SK-N-SH treated with all-trans-retinoic acid at 6 μM for 48 hours (cell line): Measurements from ENCODE around the gene LCN1.
A peak's percentile ranks its signal among the peaks of the same experiment; 100 is the strongest.

Source experiments
- ATAC-seq: fragments of 200-7000 bp; cut with Tn5 transposase; 3 replicates; pipeline ENCODE4 v1.9.1; 2020; ENCODE audit warnings: mild to moderate bottlenecking, moderate library complexity
- ARNTL ChIP-seq: fragments of 450-650 bp; formaldehyde crosslinking; IDR thresholded peaks from 2 replicates; pipeline ENCODE4 v1.5.0; 2020; ENCODE audit warnings: low read depth, mild to moderate bottlenecking, moderate library complexity, borderline replicate concordance
- CSDC2 ChIP-seq: fragments of 250-450 bp; sonication (Bioruptor Pico); IDR thresholded peaks from 2 replicates; pipeline ENCODE4 v1.5.0; 2020; ENCODE audit warnings: mild to moderate bottlenecking, moderate library complexity
- ESRRG ChIP-seq: fragments of 250-450 bp; sonication (Bioruptor Pico); IDR thresholded peaks from 2 replicates; pipeline ENCODE4 v1.6.1; 2021; ENCODE audit warnings: mild to moderate bottlenecking
- GLIS3 ChIP-seq: fragments of 250-450 bp; sonication (Bioruptor Pico); IDR thresholded peaks from 2 replicates; pipeline ENCODE4 v1.5.0; 2020; ENCODE audit warnings: mild to moderate bottlenecking, moderate library complexity
- ISL1 ChIP-seq: fragments of 250-450 bp; sonication (Bioruptor Pico); IDR thresholded peaks from 2 replicates; pipeline ENCODE4 v2.1.2; 2022; ENCODE audit warnings: mild to moderate bottlenecking, moderate library complexity
- OSR1 ChIP-seq: fragments of 250-450 bp; sonication (Bioruptor Pico); IDR thresholded peaks from 2 replicates; pipeline ENCODE4 v1.8.0; 2022; ENCODE audit warnings: moderate library complexity, mild to moderate bottlenecking, inconsistent platforms
- RARB ChIP-seq: fragments of 250-450 bp; sonication (Bioruptor Pico); IDR thresholded peaks from 2 replicates; pipeline ENCODE4 v1.8.0; 2021; ENCODE audit warnings: mild to moderate bottlenecking, moderate library complexity
- SNAI2 ChIP-seq: fragments of 250-450 bp; sonication (Bioruptor Pico); IDR thresholded peaks from 2 replicates; pipeline ENCODE4 v1.5.0; 2020; ENCODE audit warnings: mild to moderate bottlenecking, moderate library complexity
- TCF4 ChIP-seq: fragments of 250-450 bp; sonication (Bioruptor Pico); IDR thresholded peaks from 2 replicates; pipeline ENCODE4 v1.8.0; 2021; ENCODE audit warnings: mild to moderate bottlenecking, moderate library complexity, borderline replicate concordance
- ZC3H10 ChIP-seq: fragments of 250-450 bp; sonication (Bioruptor Pico); IDR thresholded peaks from 2 replicates; pipeline ENCODE4 v1.5.1; 2021; ENCODE audit warnings: mild to moderate bottlenecking, moderate library complexity
- ZFP3 ChIP-seq: fragments of 250-450 bp; sonication (Bioruptor Pico); IDR thresholded peaks from 2 replicates; pipeline ENCODE4 v1.5.0; 2020; ENCODE audit warnings: mild to moderate bottlenecking, moderate library complexity
- ZFP30 ChIP-seq: fragments of 450-650 bp; formaldehyde crosslinking; IDR thresholded peaks from 2 replicates; pipeline ENCODE4 v1.5.0; 2022; ENCODE audit warnings: mild to moderate bottlenecking, moderate library complexity
- ZNF565 ChIP-seq: fragments of 450-650 bp; formaldehyde crosslinking; conservative IDR thresholded peaks from 2 replicates; pipeline ENCODE4 v1.5.0; 2020; ENCODE audit warnings: low read depth, mild to moderate bottlenecking, moderate library complexity
- ZNF70 ChIP-seq: fragments of 450-650 bp; formaldehyde crosslinking; IDR thresholded peaks from 2 replicates; pipeline ENCODE4 v1.5.0; 2020; ENCODE audit warnings: mild to moderate bottlenecking, moderate library complexity
- ZNF8 ChIP-seq: fragments of 450-650 bp; formaldehyde crosslinking; IDR thresholded peaks from 2 replicates; pipeline ENCODE4 v1.5.0; 2020; ENCODE audit warnings: mild to moderate bottlenecking, moderate library complexity
- TF ChIP-seq, protein P1 (sequence below): fragments of 250-450 bp; sonication (Bioruptor Pico); IDR thresholded peaks from 2 replicates; pipeline ENCODE4 v1.5.1; 2020; ENCODE audit warnings: low read depth, mild to moderate bottlenecking, moderate library complexity
- TF ChIP-seq, protein P2 (sequence below): fragments of 250-450 bp; sonication (Bioruptor Pico); IDR thresholded peaks from 2 replicates; pipeline ENCODE4 v1.5.0; 2020; ENCODE audit warnings: mild to moderate bottlenecking, moderate library complexity
- TF ChIP-seq, protein P3 (sequence below): fragments of 250-450 bp; sonication (Bioruptor Pico); IDR thresholded peaks from 2 replicates; pipeline ENCODE4 v1.5.1; 2021; ENCODE audit warnings: mild to moderate bottlenecking, moderate library complexity
- TF ChIP-seq, protein P4 (sequence below): fragments of 250-450 bp; sonication (Bioruptor Pico); IDR thresholded peaks from 2 replicates; pipeline ENCODE4 v1.8.0; 2020; ENCODE audit warnings: mild to moderate bottlenecking, moderate library complexity, borderline replicate concordance

LCN1 gene

DNA sequence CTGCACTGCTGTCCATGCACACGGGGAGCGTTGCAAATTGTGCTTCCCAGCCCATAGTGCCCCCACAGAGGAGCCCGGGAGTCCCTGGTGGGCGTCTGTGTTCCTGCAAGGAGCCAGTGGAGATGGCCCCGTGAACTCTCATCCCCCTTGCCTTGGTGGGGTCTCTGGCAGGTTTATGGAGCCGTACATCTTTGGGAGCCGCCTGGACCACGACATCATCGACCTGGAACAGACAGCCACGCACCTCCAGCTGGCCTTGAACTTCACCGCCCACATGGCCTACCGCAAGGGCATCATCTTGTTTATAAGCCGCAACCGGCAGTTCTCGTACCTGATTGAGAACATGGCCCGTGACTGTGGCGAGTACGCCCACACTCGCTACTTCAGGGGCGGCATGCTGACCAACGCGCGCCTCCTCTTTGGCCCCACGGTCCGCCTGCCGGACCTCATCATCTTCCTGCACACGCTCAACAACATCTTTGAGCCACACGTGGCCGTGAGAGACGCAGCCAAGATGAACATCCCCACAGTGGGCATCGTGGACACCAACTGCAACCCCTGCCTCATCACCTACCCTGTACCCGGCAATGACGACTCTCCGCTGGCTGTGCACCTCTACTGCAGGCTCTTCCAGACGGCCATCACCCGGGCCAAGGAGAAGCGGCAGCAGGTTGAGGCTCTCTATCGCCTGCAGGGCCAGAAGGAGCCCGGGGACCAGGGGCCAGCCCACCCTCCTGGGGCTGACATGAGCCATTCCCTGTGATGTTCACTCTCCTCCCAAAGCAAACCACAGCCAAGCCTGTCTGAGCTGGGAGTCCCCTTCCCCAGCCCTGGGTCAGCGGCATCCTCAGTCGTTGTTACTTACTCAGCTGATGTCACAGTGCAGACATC, 17.6 kb upstream of the LCN1 start:
- no peak for ATAC-seq
- TF ChIP-seq RARB (CRISPR knock-in tag) (no peak), CSDC2 (CRISPR knock-in tag) (no peak), ZNF8 (CRISPR knock-in tag) (no peak), ZFP30 (CRISPR knock-in tag) (no peak), ARNTL (CRISPR knock-in tag) (no peak), ZNF565 (CRISPR knock-in tag) (no peak), TCF4 (no peak), ISL1 (no peak)
- TF ChIP-seq, all 23 proteins: peak for 0

DNA sequence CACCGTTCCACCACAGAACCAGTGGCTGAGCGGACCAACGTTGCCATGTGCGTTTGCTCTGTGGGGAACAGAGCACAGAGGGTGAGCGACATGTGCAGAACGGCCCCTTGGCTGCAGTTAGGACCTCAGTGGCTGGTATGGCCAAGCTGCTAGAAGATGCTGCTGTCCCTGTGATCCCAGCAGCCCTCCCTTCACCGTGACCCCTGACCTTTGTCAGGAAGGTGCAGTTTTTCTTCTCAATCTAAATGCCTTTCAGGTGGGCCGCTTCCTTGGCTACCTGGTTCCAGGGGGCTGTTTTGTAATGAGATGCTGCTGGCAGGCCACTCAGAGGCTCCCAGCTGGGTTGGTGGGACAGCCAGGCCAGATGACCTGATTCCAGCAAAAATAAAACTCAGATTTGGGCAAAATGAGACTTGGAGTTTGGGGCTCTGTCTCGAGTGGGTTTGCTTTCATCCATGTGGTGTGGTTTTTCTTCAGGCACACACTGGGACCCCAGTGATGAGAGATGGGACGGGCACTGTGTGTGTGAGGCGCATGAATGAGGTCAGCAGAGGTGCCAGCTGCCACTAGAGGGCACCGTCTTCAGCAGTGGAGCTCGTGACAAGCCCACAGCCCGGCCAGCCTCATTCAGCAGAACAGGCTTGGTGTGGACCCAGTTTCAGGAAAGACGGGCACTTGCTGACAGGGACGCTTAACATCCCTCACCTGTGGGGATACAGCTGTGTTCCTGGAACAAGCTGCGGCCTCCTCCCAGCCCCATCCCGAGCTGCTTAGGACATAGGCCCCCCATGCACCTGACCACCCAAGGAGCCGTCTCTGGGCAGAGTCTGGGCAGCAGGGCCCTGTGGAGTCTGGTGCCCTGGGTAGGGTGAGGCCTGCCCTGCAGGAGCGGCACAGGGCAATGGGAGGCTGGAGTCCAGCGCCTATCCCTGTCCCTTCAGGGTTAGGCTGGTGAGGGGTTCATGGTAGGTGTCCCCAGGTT, 16.7 kb upstream of the LCN1 start:
- peak; percentile 36 for ATAC-seq

DNA sequence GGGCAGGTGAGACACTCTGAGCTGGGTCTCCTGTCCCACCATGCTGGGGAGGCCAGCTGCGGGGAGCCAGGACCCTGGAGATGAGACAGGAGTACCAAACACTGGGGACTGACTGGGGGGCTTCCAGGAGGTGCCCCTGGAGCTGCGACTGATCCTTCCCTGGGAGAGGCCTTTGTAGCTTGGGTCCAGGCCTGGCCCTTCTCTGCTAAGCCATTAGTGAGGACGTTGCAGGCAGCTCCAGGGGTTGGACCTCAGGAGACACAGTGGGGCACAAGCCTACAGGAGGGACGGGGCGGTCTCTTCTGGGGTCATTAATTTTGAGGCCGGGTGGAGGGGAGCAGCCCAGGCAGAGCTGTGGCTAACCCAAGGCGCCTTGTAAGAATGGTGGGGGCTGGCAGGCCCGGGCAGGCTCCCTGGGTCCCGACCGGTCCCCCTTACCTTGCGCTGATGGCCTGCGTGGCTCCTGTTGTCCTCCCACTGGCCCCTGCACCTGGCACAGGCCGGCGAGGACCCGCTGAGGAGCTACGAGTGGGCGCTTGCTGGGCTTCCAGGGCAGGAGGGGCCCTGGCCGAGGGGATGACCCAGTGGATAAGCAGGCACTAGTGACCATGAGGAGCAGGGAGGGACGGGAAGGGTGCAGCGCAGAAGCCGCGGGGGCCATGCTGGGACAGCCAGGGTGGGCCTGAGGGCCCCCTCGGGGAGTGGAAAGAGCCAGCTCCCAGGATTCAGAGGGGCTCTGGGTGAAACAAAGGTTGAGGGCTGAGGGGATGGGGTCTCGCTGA, 15.6 kb upstream of the LCN1 start:
- no peak for ATAC-seq
- TF ChIP-seq CSDC2 (CRISPR knock-in tag) (no peak), ARNTL (CRISPR knock-in tag) (no peak)

More for the DNA sequence above, 16.7 kb upstream of the LCN1 start:
- TF ChIP-seq ZFP3 (no peak), RARB (CRISPR knock-in tag) (no peak), SNAI2 (CRISPR knock-in tag) (no peak), ZNF565 (CRISPR knock-in tag) (no peak), ZC3H10 (CRISPR knock-in tag) (no peak), ISL1 (no peak), CSDC2 (CRISPR knock-in tag) (no peak)
- TF ChIP-seq, protein P1, sequence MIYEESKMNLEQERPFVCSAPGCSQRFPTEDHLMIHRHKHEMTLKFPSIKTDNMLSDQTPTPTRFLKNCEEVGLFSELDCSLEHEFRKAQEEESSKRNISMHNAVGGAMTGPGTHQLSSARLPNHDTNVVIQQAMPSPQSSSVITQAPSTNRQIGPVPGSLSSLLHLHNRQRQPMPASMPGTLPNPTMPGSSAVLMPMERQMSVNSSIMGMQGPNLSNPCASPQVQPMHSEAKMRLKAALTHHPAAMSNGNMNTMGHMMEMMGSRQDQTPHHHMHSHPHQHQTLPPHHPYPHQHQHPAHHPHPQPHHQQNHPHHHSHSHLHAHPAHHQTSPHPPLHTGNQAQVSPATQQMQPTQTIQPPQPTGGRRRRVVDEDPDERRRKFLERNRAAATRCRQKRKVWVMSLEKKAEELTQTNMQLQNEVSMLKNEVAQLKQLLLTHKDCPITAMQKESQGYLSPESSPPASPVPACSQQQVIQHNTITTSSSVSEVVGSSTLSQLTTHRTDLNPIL (CRISPR knock-in tag) = no peak

DNA sequence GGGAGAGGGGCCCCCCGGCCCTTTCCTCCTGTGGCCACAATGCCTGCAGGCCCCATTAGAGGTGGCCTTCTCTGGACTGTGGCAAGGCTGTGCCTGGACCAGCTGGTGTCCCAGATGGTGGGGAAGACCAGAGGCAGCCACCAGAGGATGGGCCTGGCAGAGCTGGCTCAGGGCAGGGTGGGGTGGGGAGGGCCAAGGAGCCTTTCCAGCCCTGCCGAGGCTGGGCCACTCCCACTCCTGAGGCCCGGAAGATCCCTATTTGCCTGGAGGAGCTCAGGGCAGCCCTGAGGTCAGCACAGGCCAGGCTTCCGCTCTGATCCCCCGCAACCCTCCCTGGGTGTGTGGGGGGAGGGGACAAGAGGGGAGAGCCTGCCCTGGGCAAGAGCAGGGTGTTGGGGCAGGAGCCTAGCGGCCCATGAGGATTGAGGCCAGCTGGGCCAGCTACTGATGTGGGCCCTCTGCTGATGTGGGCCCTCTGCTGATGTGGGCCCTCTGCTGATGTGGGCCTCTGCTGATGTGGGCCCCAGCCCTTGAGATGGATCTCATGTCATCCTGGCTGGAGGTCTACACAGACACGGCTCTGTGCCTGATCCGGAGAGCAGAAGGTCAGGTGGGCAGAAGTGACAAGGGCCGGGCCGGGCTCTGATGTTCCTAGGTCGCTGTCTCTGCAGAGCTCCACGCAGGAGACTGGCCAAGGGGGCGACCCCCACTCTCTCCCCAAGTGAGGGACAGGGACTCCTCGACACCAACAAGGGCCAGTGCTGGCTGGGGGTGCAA, 14.7 kb upstream of the LCN1 start:
- peak; percentile 7; the same call in 2 of the 3 replicates for ATAC-seq
- TF ChIP-seq, protein P2, sequence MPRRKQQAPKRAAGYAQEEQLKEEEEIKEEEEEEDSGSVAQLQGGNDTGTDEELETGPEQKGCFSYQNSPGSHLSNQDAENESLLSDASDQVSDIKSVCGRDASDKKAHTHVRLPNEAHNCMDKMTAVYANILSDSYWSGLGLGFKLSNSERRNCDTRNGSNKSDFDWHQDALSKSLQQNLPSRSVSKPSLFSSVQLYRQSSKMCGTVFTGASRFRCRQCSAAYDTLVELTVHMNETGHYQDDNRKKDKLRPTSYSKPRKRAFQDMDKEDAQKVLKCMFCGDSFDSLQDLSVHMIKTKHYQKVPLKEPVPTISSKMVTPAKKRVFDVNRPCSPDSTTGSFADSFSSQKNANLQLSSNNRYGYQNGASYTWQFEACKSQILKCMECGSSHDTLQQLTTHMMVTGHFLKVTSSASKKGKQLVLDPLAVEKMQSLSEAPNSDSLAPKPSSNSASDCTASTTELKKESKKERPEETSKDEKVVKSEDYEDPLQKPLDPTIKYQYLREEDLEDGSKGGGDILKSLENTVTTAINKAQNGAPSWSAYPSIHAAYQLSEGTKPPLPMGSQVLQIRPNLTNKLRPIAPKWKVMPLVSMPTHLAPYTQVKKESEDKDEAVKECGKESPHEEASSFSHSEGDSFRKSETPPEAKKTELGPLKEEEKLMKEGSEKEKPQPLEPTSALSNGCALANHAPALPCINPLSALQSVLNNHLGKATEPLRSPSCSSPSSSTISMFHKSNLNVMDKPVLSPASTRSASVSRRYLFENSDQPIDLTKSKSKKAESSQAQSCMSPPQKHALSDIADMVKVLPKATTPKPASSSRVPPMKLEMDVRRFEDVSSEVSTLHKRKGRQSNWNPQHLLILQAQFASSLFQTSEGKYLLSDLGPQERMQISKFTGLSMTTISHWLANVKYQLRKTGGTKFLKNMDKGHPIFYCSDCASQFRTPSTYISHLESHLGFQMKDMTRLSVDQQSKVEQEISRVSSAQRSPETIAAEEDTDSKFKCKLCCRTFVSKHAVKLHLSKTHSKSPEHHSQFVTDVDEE (CRISPR knock-in tag) = no peak
- TF ChIP-seq ZC3H10 (CRISPR knock-in tag) = no peak
- TF ChIP-seq, protein P3, sequence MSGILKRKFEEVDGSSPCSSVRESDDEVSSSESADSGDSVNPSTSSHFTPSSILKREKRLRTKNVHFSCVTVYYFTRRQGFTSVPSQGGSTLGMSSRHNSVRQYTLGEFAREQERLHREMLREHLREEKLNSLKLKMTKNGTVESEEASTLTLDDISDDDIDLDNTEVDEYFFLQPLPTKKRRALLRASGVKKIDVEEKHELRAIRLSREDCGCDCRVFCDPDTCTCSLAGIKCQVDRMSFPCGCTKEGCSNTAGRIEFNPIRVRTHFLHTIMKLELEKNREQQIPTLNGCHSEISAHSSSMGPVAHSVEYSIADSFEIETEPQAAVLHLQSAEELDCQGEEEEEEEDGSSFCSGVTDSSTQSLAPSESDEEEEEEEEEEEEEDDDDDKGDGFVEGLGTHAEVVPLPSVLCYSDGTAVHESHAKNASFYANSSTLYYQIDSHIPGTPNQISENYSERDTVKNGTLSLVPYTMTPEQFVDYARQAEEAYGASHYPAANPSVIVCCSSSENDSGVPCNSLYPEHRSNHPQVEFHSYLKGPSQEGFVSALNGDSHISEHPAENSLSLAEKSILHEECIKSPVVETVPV (CRISPR knock-in tag) = no peak
- no peak for TF ChIP-seq ESRRG (CRISPR knock-in tag)
- TF ChIP-seq SNAI2 (CRISPR knock-in tag) = no peak
- TF ChIP-seq ARNTL (CRISPR knock-in tag) = no peak
- TF ChIP-seq RARB (CRISPR knock-in tag) = no peak
- TF ChIP-seq, protein P4, sequence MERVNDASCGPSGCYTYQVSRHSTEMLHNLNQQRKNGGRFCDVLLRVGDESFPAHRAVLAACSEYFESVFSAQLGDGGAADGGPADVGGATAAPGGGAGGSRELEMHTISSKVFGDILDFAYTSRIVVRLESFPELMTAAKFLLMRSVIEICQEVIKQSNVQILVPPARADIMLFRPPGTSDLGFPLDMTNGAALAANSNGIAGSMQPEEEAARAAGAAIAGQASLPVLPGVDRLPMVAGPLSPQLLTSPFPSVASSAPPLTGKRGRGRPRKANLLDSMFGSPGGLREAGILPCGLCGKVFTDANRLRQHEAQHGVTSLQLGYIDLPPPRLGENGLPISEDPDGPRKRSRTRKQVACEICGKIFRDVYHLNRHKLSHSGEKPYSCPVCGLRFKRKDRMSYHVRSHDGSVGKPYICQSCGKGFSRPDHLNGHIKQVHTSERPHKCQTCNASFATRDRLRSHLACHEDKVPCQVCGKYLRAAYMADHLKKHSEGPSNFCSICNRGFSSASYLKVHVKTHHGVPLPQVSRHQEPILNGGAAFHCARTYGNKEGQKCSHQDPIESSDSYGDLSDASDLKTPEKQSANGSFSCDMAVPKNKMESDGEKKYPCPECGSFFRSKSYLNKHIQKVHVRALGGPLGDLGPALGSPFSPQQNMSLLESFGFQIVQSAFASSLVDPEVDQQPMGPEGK (CRISPR knock-in tag) = no peak
- TF ChIP-seq ZNF70 (CRISPR knock-in tag) = no peak
- no peak for TF ChIP-seq ZNF8 (CRISPR knock-in tag)
- TF ChIP-seq ZFP30 (CRISPR knock-in tag) = no peak
- TF ChIP-seq OSR1 = no peak
- no peak for TF ChIP-seq GLIS3
- TF ChIP-seq TCF4 = no peak
